HepG2 (cell line): Measurements from ENCODE around the gene MSS51. TPM values are rescaled to one million over a fixed set of nuclear protein-coding genes. Genes with fewer than 3 reads are reported as not detected.
A peak's percentile ranks its signal among the peaks of the same experiment; 100 is the strongest.

Experiments
- CHD4 ChIP-seq: fragments of 200-600 bp; sonication (generic); IDR thresholded peaks from 2 replicates; pipeline ENCODE4 v1.7.0; 2017; ENCODE audit warnings: mild to moderate bottlenecking, low read length, borderline replicate concordance
- FOXA1 ChIP-seq, 2 experiments: fragments of 450-650 bp in 1 of 2; sonication (generic) in 1 of 2; formaldehyde crosslinking in 1 of 2; IDR thresholded peaks; 2 replicates each; pipeline versions ENCODE4 v1.4.0 to v1.6.1; 2016 to 2020; ENCODE audit warnings: missing genetic modification reagents in 1 of 2
- HIVEP1 ChIP-seq: sonication (generic); formaldehyde crosslinking; IDR thresholded peaks from 2 replicates; pipeline ENCODE4 v1.4.0; 2020; ENCODE audit warnings: mild to moderate bottlenecking, missing genetic modification reagents
- HNRNPL ChIP-seq: fragments of 200-400 bp; formaldehyde crosslinking; IDR thresholded peaks from 2 replicates; pipeline ENCODE4 v1.6.1; 2017; ENCODE audit warnings: mild to moderate bottlenecking, low read depth, low read length
- PRPF4 ChIP-seq: fragments of 200-400 bp; formaldehyde crosslinking; IDR thresholded peaks from 2 replicates; pipeline ENCODE4 v1.6.1; 2016; ENCODE audit warnings: low read length, low read depth; ENCODE audit not compliant: poor library complexity, severe bottlenecking
- RARG ChIP-seq: sonication (generic); formaldehyde crosslinking; IDR thresholded peaks from 2 replicates; pipeline ENCODE4 v1.4.0; 2020; ENCODE audit warnings: low read depth, mild to moderate bottlenecking, missing genetic modification reagents
- SIX1 ChIP-seq: sonication (generic); formaldehyde crosslinking; IDR thresholded peaks from 2 replicates; pipeline ENCODE4 v1.4.0; 2020; ENCODE audit warnings: missing genetic modification reagents, borderline replicate concordance
- ZFP90 ChIP-seq: sonication (generic); formaldehyde crosslinking; IDR thresholded peaks from 2 replicates; pipeline ENCODE4 v1.8.0; 2022; ENCODE audit warnings: missing genetic modification reagents, mild to moderate bottlenecking, inconsistent platforms, borderline replicate concordance
- ZNF124 ChIP-seq: sonication (generic); formaldehyde crosslinking; IDR thresholded peaks from 2 replicates; pipeline ENCODE4 v1.4.0; 2020; ENCODE audit warnings: missing genetic modification reagents
- ZNF282 ChIP-seq: fragments of 450-650 bp; IDR thresholded peaks from 2 replicates; pipeline ENCODE4 v1.6.1; 2018; ENCODE audit not compliant: partially characterized antibody
- ZNF354B ChIP-seq: sonication (generic); formaldehyde crosslinking; IDR thresholded peaks from 2 replicates; pipeline ENCODE4 v1.8.0; 2022; ENCODE audit warnings: mild to moderate bottlenecking, missing genetic modification reagents
- ZSCAN29 ChIP-seq: sonication (generic); formaldehyde crosslinking; conservative IDR thresholded peaks from 2 replicates; pipeline ENCODE4 v1.4.0; 2020; ENCODE audit warnings: mild to moderate bottlenecking, missing genetic modification reagents
- polyA plus RNA-seq, 8 experiments: library from polyadenylated mRNA; depleted of rRNA in 3 of 8; stranded (reverse) in 7 of 8; unstranded in 1 of 8; fragments of >200 nt; fragmentation: Illumina TruSeq in 4 of 8; extraction: Trizol in 4 of 8; gene quantifications; 2 replicates each; pipeline versions ENCODE4 v1.2.1 to v1.2.3, GENCODE V29; 2011 to 2016; ENCODE audit warnings: low read depth in 4 of 8, missing spikeins in 1 of 8, mixed read lengths in 1 of 8; ENCODE audit not compliant: insufficient read depth in 1 of 8
- total RNA-seq, 5 experiments: library from RNA; depleted of rRNA; stranded (reverse); fragments of >200 nt; fragmentation: Illumina TruSeq; extraction: Trizol; gene quantifications; 2 replicates each; pipeline ENCODE4 v1.2.3, GENCODE V29; 2016; ENCODE audit warnings: low read depth in 1 of 5
- TF ChIP-seq, protein P1 (sequence below): sonication (generic); formaldehyde crosslinking; IDR thresholded peaks from 2 replicates; pipeline ENCODE4 v1.8.0; 2022; ENCODE audit warnings: low read depth, missing genetic modification reagents
- TF ChIP-seq, protein P2 (sequence below): sonication (generic); formaldehyde crosslinking; IDR thresholded peaks from 2 replicates; pipeline ENCODE4 v1.5.1; 2020; ENCODE audit warnings: missing genetic modification reagents, mild to moderate bottlenecking, borderline replicate concordance
- TF ChIP-seq, protein P3 (sequence below): IDR thresholded peaks from 2 replicates; pipeline ENCODE4 v1.6.1; 2016; ENCODE audit warnings: low read depth
- TF ChIP-seq, protein P4 (sequence below): sonication (generic); formaldehyde crosslinking; IDR thresholded peaks from 2 replicates; pipeline ENCODE4 v1.4.0; 2020; ENCODE audit warnings: low read depth, missing genetic modification reagents
- TF ChIP-seq, protein P5 (sequence below): sonication (generic); formaldehyde crosslinking; IDR thresholded peaks from 2 replicates; pipeline ENCODE4 v1.5.0; 2020; ENCODE audit warnings: missing genetic modification reagents, mild to moderate bottlenecking, borderline replicate concordance

Gene MSS51
- total and polyA plus RNA-seq, 2 of the 13 experiments (the other 11 are each of a cell fraction or from before 2014, with no cell fraction given) = 0.91 to 2.4 TPM

DNA sequence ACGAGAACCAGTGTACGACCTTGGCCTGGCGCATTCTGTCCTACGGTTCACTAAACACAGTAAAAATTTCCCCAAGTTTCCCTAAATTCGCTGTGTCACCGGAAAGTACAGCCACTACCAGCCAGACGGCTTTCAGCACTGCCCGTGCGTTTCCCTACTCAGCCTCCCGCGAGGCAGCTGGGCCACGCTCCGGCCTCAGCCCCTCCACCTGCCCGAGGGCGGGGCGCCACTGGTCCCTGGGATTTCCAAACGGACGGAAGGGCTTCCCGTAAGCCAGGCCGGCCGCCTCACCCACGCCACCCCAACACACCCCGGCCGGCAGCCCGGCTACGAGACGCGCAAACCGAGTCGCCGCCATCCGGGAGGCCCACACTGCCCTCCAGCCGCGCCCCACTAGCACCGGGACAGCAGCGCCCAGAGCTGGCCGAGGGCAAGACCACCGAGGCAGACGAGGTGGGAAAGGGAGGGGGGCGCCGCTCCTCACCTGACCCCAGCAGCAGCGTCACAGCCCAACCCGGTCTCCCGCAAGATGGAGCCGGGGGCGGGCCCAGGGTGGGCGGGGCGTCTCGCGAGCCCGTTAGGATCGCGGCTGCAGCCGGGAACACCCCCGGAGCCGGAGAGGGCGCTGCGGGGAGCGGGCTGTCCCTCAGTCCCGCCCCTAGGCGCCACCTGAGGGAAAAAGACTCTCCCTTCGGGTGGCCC lies 19.7 kb downstream of the MSS51 start, which contains the start of gene ANXA7 (continued):
- TF ChIP-seq, protein P1, sequence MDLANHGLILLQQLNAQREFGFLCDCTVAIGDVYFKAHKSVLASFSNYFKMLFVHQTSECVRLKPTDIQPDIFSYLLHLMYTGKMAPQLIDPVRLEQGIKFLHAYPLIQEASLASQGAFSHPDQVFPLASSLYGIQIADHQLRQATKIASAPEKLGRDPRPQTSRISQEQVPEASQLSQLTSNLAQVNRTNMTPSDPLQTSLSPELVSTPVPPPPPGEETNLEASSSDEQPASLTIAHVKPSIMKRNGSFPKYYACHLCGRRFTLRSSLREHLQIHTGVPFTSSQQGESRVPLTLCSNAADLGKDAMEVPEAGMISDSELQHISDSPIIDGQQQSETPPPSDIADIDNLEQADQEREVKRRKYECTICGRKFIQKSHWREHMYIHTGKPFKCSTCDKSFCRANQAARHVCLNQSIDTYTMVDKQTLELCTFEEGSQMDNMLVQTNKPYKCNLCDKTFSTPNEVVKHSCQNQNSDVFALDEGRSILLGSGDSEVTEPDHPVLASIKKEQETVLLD (CRISPR knock-in tag) = peak; percentile 65; the same call in 1 of the 2 replicates
- no peak for TF ChIP-seq FOXA1 (IDR thresholded peaks at IDR 0.05)
- no peak for TF ChIP-seq FOXA1 (CRISPR knock-in tag; IDR thresholded peaks at IDR 0.05)
- TF ChIP-seq ZNF282 = no peak
- no peak for TF ChIP-seq PRPF4
- peak; percentile 93 for TF ChIP-seq ZNF124 (CRISPR knock-in tag)
- TF ChIP-seq SIX1 = no peak
- TF ChIP-seq, protein P2, sequence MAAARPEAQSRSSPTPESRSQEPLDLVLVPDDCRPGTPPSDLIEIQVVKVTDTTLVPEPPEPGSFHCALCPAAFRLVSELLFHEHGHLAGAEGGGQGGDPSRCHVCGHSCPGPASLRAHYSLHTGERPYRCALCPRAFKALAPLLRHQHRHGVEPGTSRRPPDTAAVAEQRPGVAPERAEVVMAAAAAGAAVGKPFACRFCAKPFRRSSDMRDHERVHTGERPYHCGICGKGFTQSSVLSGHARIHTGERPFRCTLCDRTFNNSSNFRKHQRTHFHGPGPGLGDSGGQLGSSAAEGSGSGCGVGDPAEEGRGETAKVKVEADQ (CRISPR knock-in tag) = peak; percentile 79; the same call in 1 of the 2 replicates
- peak; percentile 81; the same call in 1 of the 2 replicates for TF ChIP-seq ZSCAN29 (CRISPR knock-in tag)
- TF ChIP-seq CHD4 = no peak
- TF ChIP-seq HNRNPL = no peak
- peak; percentile 98 for TF ChIP-seq HIVEP1
- TF ChIP-seq, protein P3, sequence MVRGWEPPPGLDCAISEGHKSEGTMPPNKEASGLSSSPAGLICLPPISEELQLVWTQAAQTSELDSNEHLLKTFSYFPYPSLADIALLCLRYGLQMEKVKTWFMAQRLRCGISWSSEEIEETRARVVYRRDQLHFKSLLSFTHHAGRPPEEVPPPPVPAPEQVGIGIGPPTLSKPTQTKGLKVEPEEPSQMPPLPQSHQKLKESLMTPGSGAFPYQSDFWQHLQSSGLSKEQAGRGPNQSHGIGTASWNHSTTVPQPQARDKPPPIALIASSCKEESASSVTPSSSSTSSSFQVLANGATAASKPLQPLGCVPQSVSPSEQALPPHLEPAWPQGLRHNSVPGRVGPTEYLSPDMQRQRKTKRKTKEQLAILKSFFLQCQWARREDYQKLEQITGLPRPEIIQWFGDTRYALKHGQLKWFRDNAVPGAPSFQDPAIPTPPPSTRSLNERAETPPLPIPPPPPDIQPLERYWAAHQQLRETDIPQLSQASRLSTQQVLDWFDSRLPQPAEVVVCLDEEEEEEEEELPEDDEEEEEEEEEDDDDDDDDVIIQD (CRISPR knock-in tag) = 0 out of 2 replicates have a peak, but pooled peaks have one; percentile 13
- TF ChIP-seq RARG = 0 out of 2 replicates have a peak, but pooled peaks have one; percentile 58
- TF ChIP-seq, protein P4, sequence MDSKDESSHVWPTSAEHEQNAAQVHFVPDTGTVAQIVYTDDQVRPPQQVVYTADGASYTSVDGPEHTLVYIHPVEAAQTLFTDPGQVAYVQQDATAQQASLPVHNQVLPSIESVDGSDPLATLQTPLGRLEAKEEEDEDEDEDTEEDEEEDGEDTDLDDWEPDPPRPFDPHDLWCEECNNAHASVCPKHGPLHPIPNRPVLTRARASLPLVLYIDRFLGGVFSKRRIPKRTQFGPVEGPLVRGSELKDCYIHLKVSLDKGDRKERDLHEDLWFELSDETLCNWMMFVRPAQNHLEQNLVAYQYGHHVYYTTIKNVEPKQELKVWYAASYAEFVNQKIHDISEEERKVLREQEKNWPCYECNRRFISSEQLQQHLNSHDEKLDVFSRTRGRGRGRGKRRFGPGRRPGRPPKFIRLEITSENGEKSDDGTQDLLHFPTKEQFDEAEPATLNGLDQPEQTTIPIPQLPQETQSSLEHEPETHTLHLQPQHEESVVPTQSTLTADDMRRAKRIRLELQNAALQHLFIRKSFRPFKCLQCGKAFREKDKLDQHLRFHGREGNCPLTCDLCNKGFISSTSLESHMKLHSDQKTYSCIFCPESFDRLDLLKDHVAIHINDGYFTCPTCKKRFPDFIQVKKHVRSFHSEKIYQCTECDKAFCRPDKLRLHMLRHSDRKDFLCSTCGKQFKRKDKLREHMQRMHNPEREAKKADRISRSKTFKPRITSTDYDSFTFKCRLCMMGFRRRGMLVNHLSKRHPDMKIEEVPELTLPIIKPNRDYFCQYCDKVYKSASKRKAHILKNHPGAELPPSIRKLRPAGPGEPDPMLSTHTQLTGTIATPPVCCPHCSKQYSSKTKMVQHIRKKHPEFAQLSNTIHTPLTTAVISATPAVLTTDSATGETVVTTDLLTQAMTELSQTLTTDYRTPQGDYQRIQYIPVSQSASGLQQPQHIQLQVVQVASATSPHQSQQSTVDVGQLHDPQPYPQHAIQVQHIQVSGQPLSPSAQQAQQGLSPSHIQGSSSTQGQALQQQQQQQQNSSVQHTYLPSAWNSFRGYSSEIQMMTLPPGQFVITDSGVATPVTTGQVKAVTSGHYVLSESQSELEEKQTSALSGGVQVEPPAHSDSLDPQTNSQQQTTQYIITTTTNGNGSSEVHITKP (CRISPR knock-in tag) = peak; percentile 79; the same call in 1 of the 2 replicates
- TF ChIP-seq, protein P5, sequence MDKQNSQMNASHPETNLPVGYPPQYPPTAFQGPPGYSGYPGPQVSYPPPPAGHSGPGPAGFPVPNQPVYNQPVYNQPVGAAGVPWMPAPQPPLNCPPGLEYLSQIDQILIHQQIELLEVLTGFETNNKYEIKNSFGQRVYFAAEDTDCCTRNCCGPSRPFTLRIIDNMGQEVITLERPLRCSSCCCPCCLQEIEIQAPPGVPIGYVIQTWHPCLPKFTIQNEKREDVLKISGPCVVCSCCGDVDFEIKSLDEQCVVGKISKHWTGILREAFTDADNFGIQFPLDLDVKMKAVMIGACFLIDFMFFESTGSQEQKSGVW = no peak
- TF ChIP-seq ZFP90 (CRISPR knock-in tag) = no peak
- TF ChIP-seq ZNF354B = no peak
